Tibial nerve (tissue), 4 donors: ENCODE measurements around the gene CDKL4. TPM values are rescaled to one million over a fixed set of nuclear protein-coding genes. Genes with fewer than 3 reads are reported as not detected.

Source experiments
- DNase-seq, 2 donors: peaks; one replicate each; pipeline ENCODE4 v3.0.0-alpha.2; 2019; ENCODE audit warnings: low spot score in 2 of 2
- H3K27ac ChIP-seq, 4 donors: fragments of 200-600 bp; sonication (generic) in 3 of 4; one replicate each; pipeline ENCODE4 v1.5.1; 2017 to 2019; ENCODE audit warnings: mild to moderate bottlenecking in 1 of 4
- H3K27me3 ChIP-seq, 2 donors: fragments of 200-600 bp; sonication (generic) in 1 of 2; one replicate each; pipeline versions ENCODE4 v1.5.1 to v1.6.0; 2017 to 2019
- H3K36me3 ChIP-seq, 3 donors: fragments of 200-600 bp; sonication (generic); one replicate each; pipeline ENCODE4 v1.5.1; 2018 to 2019
- H3K4me1 ChIP-seq, 4 donors: fragments of 200-600 bp; sonication (generic) in 3 of 4; one replicate each; pipeline ENCODE4 v1.5.1; 2017 to 2019
- H3K4me3 ChIP-seq, 4 donors: fragments of 200-600 bp; sonication (generic) in 3 of 4; one replicate each; pipeline ENCODE4 v1.5.1; 2017 to 2019; ENCODE audit warnings: mild to moderate bottlenecking in 1 of 4, moderate library complexity in 1 of 4
- H3K9me3 ChIP-seq, 4 donors: fragments of 200-600 bp; sonication (generic) in 3 of 4; one replicate each; pipeline ENCODE4 v1.5.1; 2017 to 2019
- CTCF ChIP-seq, 5 experiments: fragments of 200-600 bp in 3 of 5; fragments of 450-650 bp in 2 of 5; sonication (generic) in 3 of 5; IDR thresholded peaks; one replicate each; pipeline ENCODE4 v1.5.1; 2016 to 2019; ENCODE audit warnings: antibody characterized with exemption in 5 of 5, mild to moderate bottlenecking in 3 of 5, moderate library complexity in 2 of 5
- EP300 ChIP-seq, 2 donors: sonication (generic); formaldehyde crosslinking; IDR thresholded peaks; one replicate each; pipeline ENCODE4 v1.6.1; 2017; ENCODE audit warnings: antibody characterized with exemption in 2 of 2, mild to moderate bottlenecking in 1 of 2
- POLR2A ChIP-seq, 2 donors: fragments of 450-650 bp; IDR thresholded peaks; one replicate each; pipeline ENCODE4 v1.6.1; 2017; ENCODE audit warnings: antibody characterized with exemption in 2 of 2, mild to moderate bottlenecking in 2 of 2, moderate library complexity in 2 of 2
- WGBS, 2 donors: methylation state at CpG; one replicate each; pipeline ENCODE4 v1.1.5; 2018; 5-methylcytosine and 5-hydroxymethylcytosine counted together
- total RNA-seq, 4 donors: library from RNA; depleted of rRNA; stranded (reverse); fragments of >200 nt; gene quantifications; one replicate each; pipeline ENCODE4 v1.1.0, GENCODE V29; 2016

Gene CDKL4
- total RNA-seq, 4 donors from 2014 or later: 0.22 to 0.42 TPM; not detected in 2

GRCh38 chr2:39150890-39151497 lies 92.8 kb downstream of the CDKL4 start:
- TF ChIP-seq POLR2A (IDR thresholded peaks at IDR 0.05): no peak
- no peak for TF ChIP-seq EP300 (IDR thresholded peaks at IDR 0.05)
- no peak for TF ChIP-seq CTCF (IDR thresholded peaks at IDR 0.05)
- H3K27ac ChIP-seq: no peak overlapping the region
- H3K4me3 ChIP-seq: no peak overlapping the region
- no peaks in the 10 kb centered on the region for H3K27me3 ChIP-seq
- H3K4me1 ChIP-seq: no peaks in the 10 kb centered on the region
- H3K36me3 ChIP-seq: no peaks in the 10 kb centered on the region
- no peaks in the 10 kb centered on the region for H3K9me3 ChIP-seq
- DNase-seq: no peak
- 73 to 77% methylated on average over 9 of the region's 9 CpGs for WGBS, 2 donors

- WGBS, 2 donors: 89 to 97% methylated on average over 6 of the region's 6 CpGs
- Histone ChIP-seq H3K4me3 (no peak overlapping the region), H3K9me3 (no peaks in the 10 kb centered on the region), H3K27ac (no peak overlapping the region), H3K36me3 (no peaks in the 10 kb centered on the region), H3K4me1 (no peaks in the 10 kb centered on the region), H3K27me3 (no peaks in the 10 kb centered on the region)
- no peak for DNase-seq
- TF ChIP-seq EP300 (IDR thresholded peaks at IDR 0.05): no peak
These were observed 93.6 kb downstream of the CDKL4 start for GRCh38 chr2:39150102-39150562.

- Histone ChIP-seq H3K4me1 (peaks cover 0 to 6% (median 3%) of the 10 kb centered on the region in 4 donors), H3K4me3 (no peak overlapping the region), H3K36me3 (no peaks in the 10 kb centered on the region), H3K27ac (no peak overlapping the region), H3K27me3 (no peaks in the 10 kb centered on the region), H3K9me3 (no peaks in the 10 kb centered on the region)
- DNase-seq: no peak
- TF ChIP-seq CTCF (IDR thresholded peaks at IDR 0.05) (no peak), POLR2A (IDR thresholded peaks at IDR 0.05) (no peak), EP300 (IDR thresholded peaks at IDR 0.05) (no peak)
These were observed 97.1 kb downstream of the CDKL4 start for GRCh38 chr2:39146630-39147029.

- no peak for DNase-seq
- Histone ChIP-seq H3K27ac (no peak overlapping the region), H3K4me3 (no peak overlapping the region), H3K4me1 (peaks cover 0 to 12% (median 5%) of the 10 kb centered on the region in 4 donors), H3K9me3 (no peaks in the 10 kb centered on the region), H3K27me3 (no peaks in the 10 kb centered on the region), H3K36me3 (no peaks in the 10 kb centered on the region)
- 72 to 76% methylated on average over 3 of the region's 3 CpGs for WGBS, 2 donors
- TF ChIP-seq CTCF (IDR thresholded peaks at IDR 0.05) (no peak), EP300 (IDR thresholded peaks at IDR 0.05) (no peak), POLR2A (IDR thresholded peaks at IDR 0.05) (no peak)
These were observed 97.8 kb downstream of the CDKL4 start for GRCh38 chr2:39145906-39146421.

- Histone ChIP-seq H3K4me3 (no peak overlapping the region), H3K27ac (no peak overlapping the region), H3K36me3 (no peaks in the 10 kb centered on the region), H3K4me1 (peaks cover 0 to 13% (median 6%) of the 10 kb centered on the region in 4 donors), H3K9me3 (no peaks in the 10 kb centered on the region), H3K27me3 (no peaks in the 10 kb centered on the region)
- WGBS, 2 donors: 94 to 100% methylated on average over 5 of the region's 5 CpGs
- no peak for DNase-seq
- TF ChIP-seq POLR2A (IDR thresholded peaks at IDR 0.05): no peak
These were observed 99.4 kb downstream of the CDKL4 start for GRCh38 chr2:39144416-39144815.

GRCh38 chr2:39142904-39143605 lies 100.7 kb downstream of the CDKL4 start:
- Histone ChIP-seq H3K27ac (no peak overlapping the region), H3K9me3 (no peaks in the 10 kb centered on the region), H3K4me3 (no peak overlapping the region), H3K36me3 (no peaks in the 10 kb centered on the region), H3K4me1 (peaks cover 0 to 13% (median 6%) of the 10 kb centered on the region in 4 donors), H3K27me3 (no peaks in the 10 kb centered on the region)
- 46 to 50% methylated on average over 3 of the region's 3 CpGs for WGBS, 2 donors
- DNase-seq: no peak
- TF ChIP-seq EP300 (IDR thresholded peaks at IDR 0.05) (no peak), CTCF (IDR thresholded peaks at IDR 0.05) (no peak), POLR2A (IDR thresholded peaks at IDR 0.05) (no peak)
